Hematopoietic multipotent progenitor cell treated with erythropoietin and hydrocortisone succinate and interleukin-3 and kit ligand, for 8 days (in vitro differentiated cells): ENCODE measurements around the gene SUSD3.
"Not testable (repeated sequence)": the region's sequence is repeated elsewhere in the genome, so short reads cannot be mapped to it uniquely, and the experiment has no call there.

Experiments used
- DNase-seq: peaks from one replicate; pipeline ENCODE4 v3.0.0-alpha.2; 2015

Gene SUSD3

DNA sequence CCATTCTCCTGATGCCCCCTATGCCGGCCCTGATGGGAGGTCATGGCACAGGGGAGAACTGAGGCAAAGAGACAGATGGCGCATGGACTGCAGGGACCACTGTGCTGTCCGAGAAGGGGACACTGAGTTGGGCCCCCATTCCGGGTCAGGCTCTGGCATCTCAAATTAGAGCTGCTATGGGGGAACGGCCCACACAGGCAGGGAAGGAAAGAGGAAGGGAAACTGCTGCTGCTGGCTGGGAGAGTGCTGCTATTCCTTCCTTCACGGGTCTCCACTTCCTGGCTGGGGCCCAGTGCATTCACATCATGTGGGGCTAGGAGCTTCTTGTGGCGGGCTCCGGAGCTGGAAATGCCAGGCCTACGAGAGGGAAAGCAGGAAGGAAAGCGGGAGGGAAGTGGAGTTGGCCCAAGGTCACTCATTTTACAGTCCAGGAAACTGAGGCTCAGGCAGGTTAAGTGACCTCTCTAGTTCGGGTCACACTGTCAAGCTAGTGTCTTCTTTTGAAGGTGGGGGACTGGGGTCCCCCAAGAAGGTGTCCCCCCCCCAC, 36.2 kb downstream of the SUSD3 start:
- peak; percentile 30 for DNase-seq

GRCh38 chr9:93095205-93096130, 37.0 kb downstream of the SUSD3 start:
- peak; percentile 97 for DNase-seq

- peak; percentile 58 for DNase-seq
Measured at GRCh38 chr9:93096131-93096802, 37.8 kb downstream of the SUSD3 start, which contains the start of gene CARD19. TSS of gene CARD19 (plus strand) at chr9:93096217. CDS start at chr9:93096346, 129 bp downstream.

DNA sequence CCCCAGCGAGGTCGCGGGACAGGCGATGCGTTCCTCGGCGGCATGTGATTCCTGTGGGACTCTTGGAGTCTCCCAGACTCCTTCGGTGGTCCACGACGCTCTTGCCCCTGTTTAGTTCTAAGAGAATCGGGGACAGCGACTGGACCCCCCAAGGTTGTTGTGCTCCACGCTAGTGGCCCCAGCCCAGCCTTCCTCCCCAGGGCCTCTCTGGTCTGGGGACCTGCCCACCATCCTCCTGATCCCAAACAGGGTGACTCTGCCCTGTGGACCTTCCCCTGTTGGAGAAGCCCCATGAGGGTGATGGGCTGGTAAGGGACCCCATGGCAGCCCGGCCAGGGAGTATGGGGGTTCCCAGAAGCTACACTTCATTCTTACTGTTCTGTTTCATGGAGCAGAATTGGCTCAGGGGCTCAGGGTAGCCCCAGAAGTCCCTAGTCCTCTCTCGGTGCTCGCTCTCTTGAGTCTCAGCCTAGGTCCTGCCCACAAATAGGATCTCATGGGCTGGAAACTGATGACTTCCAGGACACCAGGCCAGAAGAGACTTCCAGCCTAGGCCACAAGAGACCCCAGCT, 38.4 kb downstream of the SUSD3 start:
- DNase-seq, result no peak

DNA sequence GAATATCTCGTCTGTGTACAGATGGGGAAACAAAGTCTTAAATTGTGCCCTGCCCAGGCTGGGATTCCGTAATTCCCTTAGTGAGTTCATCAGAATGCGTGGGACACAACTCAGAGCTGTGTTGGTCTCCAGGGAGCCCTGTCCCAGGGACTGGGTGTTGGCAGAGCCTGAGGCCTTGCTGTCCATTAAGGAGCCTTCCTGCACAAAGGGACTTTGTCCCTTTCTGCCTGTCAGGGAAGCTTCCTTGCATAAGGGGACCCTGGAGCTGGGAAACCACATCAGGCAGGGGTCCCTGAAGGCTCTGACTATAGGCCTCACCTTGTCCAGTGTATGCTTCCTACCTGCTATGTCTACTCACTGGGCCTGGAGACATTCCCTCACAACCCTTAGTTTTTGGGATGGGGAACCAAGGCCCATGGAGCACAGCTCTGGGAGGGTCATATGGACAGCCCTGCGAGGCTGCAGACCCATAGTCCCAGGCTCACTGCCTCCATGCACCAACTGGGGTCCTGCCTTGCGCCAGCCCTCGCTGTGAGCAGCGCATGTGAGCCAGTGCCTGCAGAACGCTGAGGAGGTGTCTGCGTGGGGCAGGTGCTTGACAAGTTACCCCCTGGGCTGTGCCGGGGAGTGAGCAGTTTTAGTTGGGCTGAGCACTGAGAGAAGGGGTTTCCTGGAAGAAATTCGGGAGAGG, 39.2 kb downstream of the SUSD3 start:
- DNase-seq, result no peak

GRCh38 chr9:93098236-93098946, 39.9 kb downstream of the SUSD3 start:
- DNase-seq, result peak; percentile 83

DNA sequence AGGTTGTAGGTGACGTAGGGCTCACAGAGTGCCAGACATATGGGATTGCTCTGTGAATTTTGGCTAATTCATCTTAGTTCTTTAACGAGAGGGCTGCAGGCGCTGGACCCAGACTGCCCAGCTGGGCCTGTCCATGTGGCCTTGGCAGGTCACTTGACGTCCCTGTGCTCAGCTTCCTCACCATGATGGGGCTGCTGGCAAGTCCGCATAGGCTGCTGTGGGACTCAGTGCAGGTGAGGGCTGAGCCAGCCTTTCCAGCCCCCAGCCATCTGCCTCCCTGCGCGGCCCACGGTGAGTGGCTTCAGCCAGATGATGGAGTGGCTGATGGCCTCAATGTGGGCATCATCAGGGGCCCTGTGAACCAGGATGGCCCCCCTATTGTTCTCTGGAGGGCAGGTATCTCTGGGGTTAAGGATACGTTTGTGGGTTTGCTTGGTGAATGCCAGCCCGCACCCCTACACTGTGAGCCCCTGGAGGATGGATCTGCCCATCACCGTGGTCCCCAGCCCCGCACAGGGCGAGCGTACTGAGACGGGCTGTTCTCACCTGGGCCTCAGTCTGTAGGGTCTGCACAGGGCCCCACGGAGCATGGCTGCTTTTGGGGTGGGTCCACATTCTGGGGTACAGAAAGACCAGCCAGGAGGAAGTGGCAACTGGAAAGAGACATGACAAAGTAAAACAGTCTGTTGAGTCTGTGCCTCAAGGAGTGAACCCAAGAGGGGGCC, 41.2 kb downstream of the SUSD3 start:
- DNase-seq, result no peak

DNA sequence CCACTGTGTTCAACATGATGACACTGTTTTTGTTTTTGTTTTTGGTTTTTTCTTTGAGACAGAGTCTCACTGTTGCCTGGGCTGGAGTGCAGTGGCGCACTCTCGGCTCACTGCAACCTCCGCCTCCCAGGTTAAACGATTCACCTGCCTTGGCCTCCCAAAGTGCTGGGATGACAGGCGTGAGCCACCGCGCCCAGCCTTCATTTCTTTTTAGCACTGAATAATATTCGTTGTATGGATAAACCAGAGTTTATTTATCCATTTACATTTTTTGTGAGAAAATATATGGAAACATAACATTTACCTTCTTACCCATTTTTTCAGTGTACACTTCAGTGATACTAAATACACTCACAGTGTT, 41.8 kb downstream of the SUSD3 start:
- DNase-seq, result no peak

- not testable (repeated sequence) for DNase-seq
Measured at GRCh38 chr9:93101086-93101485, 42.6 kb downstream of the SUSD3 start.

- no peak for DNase-seq
Measured at GRCh38 chr9:93105620-93106019, 47.1 kb downstream of the SUSD3 start.

- no peak for DNase-seq
Measured at GRCh38 chr9:93107151-93107824, 48.8 kb downstream of the SUSD3 start.

GRCh38 chr9:93107825-93108161, 49.3 kb downstream of the SUSD3 start:
- no peak for DNase-seq

- DNase-seq, result no peak
Measured at GRCh38 chr9:93108291-93109041, 50.0 kb downstream of the SUSD3 start.

- no peak for DNase-seq
Measured at GRCh38 chr9:93110311-93110855, 51.9 kb downstream of the SUSD3 start.

DNA sequence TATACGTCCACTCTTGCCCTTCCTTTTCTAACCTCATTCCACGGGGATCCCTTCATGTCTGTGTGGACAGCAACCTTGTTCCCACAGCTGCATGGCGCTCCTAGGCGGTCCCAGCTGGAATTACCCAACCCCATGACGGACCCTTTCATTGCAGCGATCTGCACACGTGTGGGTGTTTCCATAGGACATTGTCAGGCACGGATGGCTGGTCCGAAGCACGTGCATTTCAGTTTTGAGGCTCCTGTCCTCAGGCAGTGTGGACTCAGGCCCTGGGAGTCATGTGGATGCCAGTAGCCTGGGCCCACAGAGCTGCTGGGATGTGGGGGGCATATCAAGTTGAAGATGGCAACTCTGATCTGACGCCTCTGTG, 52.5 kb downstream of the SUSD3 start:
- DNase-seq, result no peak

GRCh38 chr9:93111371-93112115, 53.0 kb downstream of the SUSD3 start:
- no peak for DNase-seq

GRCh38 chr9:93112116-93112863, 53.8 kb downstream of the SUSD3 start:
- no peak for DNase-seq

GRCh38 chr9:93112864-93113389, 54.4 kb downstream of the SUSD3 start:
- DNase-seq, result no peak
